CD14-positive monocyte (primary cell): Measurements from ENCODE around the gene BRMS1. TPM values are rescaled to one million over a fixed set of nuclear protein-coding genes. Genes with fewer than 3 reads are reported as not detected.
A peak's percentile ranks its signal among the peaks of the same experiment; 100 is the strongest.

Source experiments
- DNase-seq, 3 donors: peaks; one replicate each; pipeline ENCODE4 v3.0.0-alpha.2; 2011 to 2022
- H2AFZ ChIP-seq: 2 replicates; pipeline ENCODE4 v1.6.0; 2012; ENCODE audit warnings: mild to moderate bottlenecking, low read depth, low read length, inconsistent platforms; ENCODE audit not compliant: insufficient read depth, poor library complexity, severe bottlenecking
- H3K27ac ChIP-seq, 2 donors: 1 replicate in 1 of 2; 2 replicates in 1 of 2; pipeline ENCODE4 v1.5.1; 2012 to 2013; ENCODE audit warnings: low read length in 2 of 2, control low read depth in 1 of 2, inconsistent platforms in 1 of 2, low read depth in 1 of 2, mild to moderate bottlenecking in 1 of 2
- H3K27me3 ChIP-seq, 2 donors: one replicate each; pipeline versions ENCODE4 v1.6.0 to v1.6.1; 2011 to 2013; ENCODE audit warnings: low read length in 2 of 2; ENCODE audit not compliant: control insufficient read depth in 2 of 2, insufficient read depth in 2 of 2
- H3K36me3 ChIP-seq, 2 donors: replicated peaks in 1 of 2; 1 replicate in 1 of 2; 2 replicates in 1 of 2; pipeline versions ENCODE4 v1.5.1 to v1.6.1; 2012 to 2013; ENCODE audit warnings: low read length in 2 of 2, control low read depth in 1 of 2, inconsistent platforms in 1 of 2, mild to moderate bottlenecking in 1 of 2; ENCODE audit not compliant: insufficient read depth in 2 of 2, control insufficient read depth in 1 of 2
- H3K4me1 ChIP-seq, 2 donors: 1 replicate in 1 of 2; 2 replicates in 1 of 2; pipeline versions ENCODE4 v1.5.1 to v1.6.1; 2012 to 2013; ENCODE audit warnings: low read length in 2 of 2, control low read depth in 1 of 2, inconsistent platforms in 1 of 2, mild to moderate bottlenecking in 1 of 2, moderate library complexity in 1 of 2; ENCODE audit not compliant: insufficient read depth in 2 of 2, control insufficient read depth in 1 of 2
- H3K4me2 ChIP-seq: replicated peaks from 2 replicates; pipeline ENCODE3; 2012; ENCODE audit warnings: low read length, moderate library complexity, mild to moderate bottlenecking; ENCODE audit not compliant: poor library complexity, severe bottlenecking; ENCODE audit errors: extremely low read depth
- H3K4me3 ChIP-seq, 3 experiments: fragments of 200-600 bp in 1 of 3; sonication (generic) in 1 of 3; replicated peaks in 1 of 3; 1 replicate in 2 of 3; 2 replicates in 1 of 3; pipeline ENCODE4 v1.5.1; 2011 to 2013; ENCODE audit warnings: low read length in 3 of 3, mild to moderate bottlenecking in 3 of 3, control low read depth in 2 of 3, low read depth in 2 of 3, inconsistent platforms in 1 of 3, moderate library complexity in 1 of 3
- H3K79me2 ChIP-seq: 2 replicates; pipeline ENCODE4 v1.6.0; 2012; ENCODE audit warnings: mild to moderate bottlenecking, control low read depth, inconsistent platforms, low read length, moderate library complexity; ENCODE audit not compliant: insufficient read depth
- H3K9ac ChIP-seq: 2 replicates; pipeline ENCODE4 v1.6.0; 2017; ENCODE audit warnings: low read length, mild to moderate bottlenecking; ENCODE audit not compliant: insufficient read depth, poor library complexity, severe bottlenecking
- H3K9me3 ChIP-seq, 2 donors: replicated peaks in 1 of 2; 1 replicate in 1 of 2; 2 replicates in 1 of 2; pipeline versions ENCODE4 v1.5.1 to v1.6.1; 2012 to 2013; ENCODE audit warnings: low read length in 2 of 2, control low read depth in 1 of 2; ENCODE audit not compliant: control insufficient read depth in 1 of 2, insufficient read depth in 1 of 2
- H4K20me1 ChIP-seq: 2 replicates; pipeline ENCODE4 v1.6.0; 2012; ENCODE audit warnings: mild to moderate bottlenecking, low read length, control low read depth, moderate library complexity; ENCODE audit not compliant: insufficient read depth
- H3K27ac Mint-ChIP-seq, 7 donors: one replicate each; pipeline ENCODE4 v1.8.0; 2020; ENCODE audit warnings: mild to moderate bottlenecking in 7 of 7, mixed read lengths in 7 of 7, moderate library complexity in 6 of 7, inconsistent platforms in 2 of 7
- H3K27me3 Mint-ChIP-seq, 3 donors: one replicate each; pipeline ENCODE4 v1.8.0; 2021 to 2022; ENCODE audit warnings: low read depth in 3 of 3, mild to moderate bottlenecking in 3 of 3, mixed read lengths in 3 of 3, moderate library complexity in 3 of 3, inconsistent platforms in 1 of 3
- H3K36me3 Mint-ChIP-seq, 2 donors: one replicate each; pipeline ENCODE4 v1.8.0; 2020; ENCODE audit warnings: mixed read lengths in 2 of 2, inconsistent platforms in 1 of 2, mild to moderate bottlenecking in 1 of 2
- H3K4me1 Mint-ChIP-seq: one replicate; pipeline ENCODE4 v1.8.0; 2020; ENCODE audit warnings: mild to moderate bottlenecking, mixed read lengths
- H3K4me3 Mint-ChIP-seq, 2 donors: one replicate each; pipeline ENCODE4 v1.8.0; 2020; ENCODE audit warnings: mild to moderate bottlenecking in 2 of 2, mixed read lengths in 2 of 2, moderate library complexity in 1 of 2
- H3K9me3 Mint-ChIP-seq, 7 donors: one replicate each; pipeline ENCODE4 v1.8.0; 2020 to 2022; ENCODE audit warnings: mixed read lengths in 7 of 7, mild to moderate bottlenecking in 6 of 7, moderate library complexity in 6 of 7, inconsistent platforms in 2 of 7
- CTCF ChIP-seq: fragments of 200-600 bp; IDR thresholded peaks from one replicate; pipeline ENCODE4 v1.8.0; 2022; ENCODE audit warnings: antibody characterized with exemption, mild to moderate bottlenecking
- WGBS: methylation state at CpG from one replicate; pipeline ENCODE4 v1.1.5; 2013; ENCODE audit warnings: missing lambda C conversion rate; ENCODE audit not compliant: insufficient coverage; 5-methylcytosine and 5-hydroxymethylcytosine counted together
- intact Hi-C, 2 donors: fragments of 100-400 bp; cut with micrococcal nuclease; formaldehyde crosslinking; loops; one replicate each; pipeline versions ENCODE4 v1.15.0 to v1.15.1; 2023
- polyA plus RNA-seq, 3 donors: library from polyadenylated mRNA; depleted of rRNA in 1 of 3; unstranded in 2 of 3; stranded (reverse) in 1 of 3; fragments of 300-500 nt in 2 of 3; fragments of >200 nt in 1 of 3; fragmentation: Illumina TruSeq in 2 of 3; gene quantifications; 1 replicate in 2 of 3; 2 replicates in 1 of 3; pipeline ENCODE4 v1.2.3, GENCODE V29; 2012 to 2021

BRMS1 gene
- polyA plus RNA-seq, 3 donors: 49.0 to 65.2 (median 62.0) TPM

- H3K4me3 Mint-ChIP-seq: no peak overlapping the region
- no peak overlapping the region for H3K27ac ChIP-seq
Measured at GRCh38 chr11:66365166-66365565, 20.3 kb upstream of the BRMS1 start.

GRCh38 chr11:66363805-66364535, 19.1 kb upstream of the BRMS1 start:
- H3K4me2 ChIP-seq: no peak overlapping the region
- H3K79me2 ChIP-seq: no peaks in the 10 kb centered on the region
- DNase-seq: peak; percentile 25 to 37 (median 30)
- H3K27ac Mint-ChIP-seq: peak overlapping the region in 2 of 7 donors; percentile 36 to 41
- no peak overlapping the region for H3K9ac ChIP-seq
- H3K9me3 ChIP-seq: no peaks in the 10 kb centered on the region
- H3K36me3 Mint-ChIP-seq: no peaks in the 10 kb centered on the region
- H3K4me1 Mint-ChIP-seq: no peaks in the 10 kb centered on the region
- H3K36me3 ChIP-seq: no peaks in the 10 kb centered on the region
- WGBS: 85% methylated on average over 10 of the region's 15 CpGs
- no peaks in the 10 kb centered on the region for H3K4me1 ChIP-seq
- no peak overlapping the region for H3K4me3 Mint-ChIP-seq
- H3K27me3 Mint-ChIP-seq: peaks cover 0 to 9% (median 5%) of the 10 kb centered on the region in 3 donors
- intact Hi-C loops: no loop called here
- H3K4me3 ChIP-seq: no peak overlapping the region
- no peak overlapping the region for H3K27ac ChIP-seq
- H2AFZ ChIP-seq: no peak overlapping the region
- peak; percentile 91 for TF ChIP-seq CTCF
- no peaks in the 10 kb centered on the region for H3K27me3 ChIP-seq
- H4K20me1 ChIP-seq: no peaks in the 10 kb centered on the region
- peaks cover 0 to 1% (median 0%) of the 10 kb centered on the region in 7 donors for H3K9me3 Mint-ChIP-seq

More at GRCh38 chr11:66365166-66365565, 20.3 kb upstream of the BRMS1 start:
- no peaks in the 10 kb centered on the region for H3K36me3 ChIP-seq
- H3K4me1 ChIP-seq: no peaks in the 10 kb centered on the region
- no peak overlapping the region for H3K4me3 ChIP-seq
- Mint-ChIP-seq H3K27ac (no peak overlapping the region), H3K36me3 (no peaks in the 10 kb centered on the region), H3K9me3 (peaks cover 0 to 1% (median 0%) of the 10 kb centered on the region in 7 donors), H3K27me3 (peaks cover 4 to 12% (median 4%) of the 10 kb centered on the region in 3 donors), H3K4me1 (no peaks in the 10 kb centered on the region)
- no peak for DNase-seq
- intact Hi-C loops: no loop called here
- no peak overlapping the region for H3K4me2 ChIP-seq
- H3K79me2 ChIP-seq: no peaks in the 10 kb centered on the region
- 96% methylated on average over 6 of the region's 6 CpGs for WGBS
- no peaks in the 10 kb centered on the region for H4K20me1 ChIP-seq
- TF ChIP-seq CTCF: no peak
- H3K9me3 ChIP-seq: no peaks in the 10 kb centered on the region
- no peak overlapping the region for H2AFZ ChIP-seq
- peaks cover 0 to 3% of the 10 kb centered on the region in 2 donors for H3K27me3 ChIP-seq
- no peak overlapping the region for H3K9ac ChIP-seq
